HG03565 (cell line): Measurements from ENCODE around the gene GRM7.
"Not testable (repeated sequence)": the region's sequence is repeated elsewhere in the genome, so short reads cannot be mapped to it uniquely, and the experiment has no call there.

Experiments
- ATAC-seq: cut with Tn5 transposase; IDR thresholded peaks from one replicate; pipeline ENCODE4 v1.9.1; 2021; ENCODE audit warnings: mild to moderate bottlenecking, moderate library complexity; ENCODE audit not compliant: unreplicated experiment

The GRM7 gene

DNA sequence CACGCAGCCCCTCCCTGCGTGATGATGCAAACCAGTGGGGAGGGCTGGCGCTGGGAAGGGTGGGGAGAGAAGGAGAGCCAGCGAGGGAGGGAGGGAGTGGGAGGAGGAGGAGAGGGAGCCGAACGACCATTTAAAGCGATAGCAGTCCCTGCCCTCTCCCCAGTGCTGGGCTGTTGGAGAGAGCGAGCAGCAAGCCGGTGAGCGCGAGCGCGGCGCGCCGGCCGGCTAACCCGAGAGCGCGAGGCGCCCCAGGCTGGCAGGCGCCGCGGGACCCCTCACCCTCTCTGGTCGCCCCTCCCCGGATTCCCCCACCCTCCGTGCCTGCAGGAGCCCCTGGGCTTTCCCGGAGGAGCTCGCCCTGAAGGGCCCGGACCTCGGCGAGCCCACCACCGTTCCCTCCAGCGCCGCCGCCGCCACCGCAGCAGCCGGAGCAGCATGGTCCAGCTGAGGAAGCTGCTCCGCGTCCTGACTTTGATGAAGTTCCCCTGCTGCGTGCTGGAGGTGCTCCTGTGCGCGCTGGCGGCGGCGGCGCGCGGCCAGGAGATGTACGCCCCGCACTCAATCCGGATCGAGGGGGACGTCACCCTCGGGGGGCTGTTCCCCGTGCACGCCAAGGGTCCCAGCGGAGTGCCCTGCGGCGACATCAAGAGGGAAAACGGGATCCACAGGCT, at the start of gene GRM7:
Gene GRM7, plus strand, starts transcription at position 162 of the 671 bp plus-strand sequence.
- ATAC-seq, result no peak

DNA sequence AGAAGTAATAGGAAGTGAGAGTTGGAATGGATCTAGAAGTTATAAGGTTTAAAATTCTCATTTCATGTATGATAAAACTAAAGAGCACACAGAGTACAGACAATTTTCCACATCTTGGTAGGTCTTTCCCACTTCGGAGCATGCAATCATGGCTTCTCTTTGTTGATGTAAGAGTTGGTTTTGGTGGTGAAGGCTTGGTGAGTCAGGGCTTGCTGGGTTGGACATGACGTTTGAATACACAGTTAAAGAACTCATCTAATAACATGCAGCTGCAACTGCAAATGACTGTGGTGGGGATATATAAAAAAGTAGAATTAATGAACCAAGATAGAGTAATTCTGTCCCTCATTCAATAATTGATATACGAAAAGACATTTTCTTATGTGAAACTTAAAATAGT, 39.5 kb upstream of the GRM7 start:
- ATAC-seq, result no peak

DNA sequence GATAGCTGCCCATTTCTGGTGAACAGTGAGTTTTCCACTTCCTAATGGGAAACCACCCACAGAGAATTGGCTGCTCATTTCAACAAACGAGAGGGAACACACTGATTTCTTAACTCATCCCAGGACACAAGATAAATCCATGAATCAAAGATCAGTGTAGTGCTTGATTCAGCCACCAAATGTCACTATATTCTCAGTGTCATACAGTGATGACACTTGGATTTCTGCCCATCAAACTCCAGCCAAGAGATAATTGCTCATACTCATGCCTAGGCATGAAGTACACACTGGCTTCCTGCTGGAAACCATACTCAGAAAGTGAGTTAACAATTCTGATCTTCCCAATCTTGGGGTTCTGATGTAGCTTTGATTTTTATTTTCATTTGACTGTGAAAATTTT, 35.4 kb upstream of the GRM7 start:
- ATAC-seq, result no peak

DNA sequence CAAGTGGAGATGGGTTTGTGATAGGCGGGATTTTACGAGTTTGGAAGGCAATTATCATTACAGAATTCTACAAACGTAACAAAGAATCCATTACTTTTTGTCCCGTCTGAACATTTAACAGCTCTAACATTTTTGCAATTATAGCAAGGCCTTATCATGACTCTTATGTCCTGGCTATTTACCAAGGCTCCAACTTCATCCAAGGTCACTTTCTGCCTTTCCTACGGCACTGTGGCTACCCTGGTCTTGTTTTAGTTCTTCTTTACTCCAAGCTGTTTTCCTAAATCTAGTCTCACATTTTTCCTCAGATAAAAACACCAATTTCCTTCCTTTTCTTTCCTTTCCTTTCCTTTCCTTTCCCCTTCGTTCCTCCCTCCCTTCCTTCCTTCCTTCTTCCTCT, 33.5 kb upstream of the GRM7 start:
- no peak for ATAC-seq

DNA sequence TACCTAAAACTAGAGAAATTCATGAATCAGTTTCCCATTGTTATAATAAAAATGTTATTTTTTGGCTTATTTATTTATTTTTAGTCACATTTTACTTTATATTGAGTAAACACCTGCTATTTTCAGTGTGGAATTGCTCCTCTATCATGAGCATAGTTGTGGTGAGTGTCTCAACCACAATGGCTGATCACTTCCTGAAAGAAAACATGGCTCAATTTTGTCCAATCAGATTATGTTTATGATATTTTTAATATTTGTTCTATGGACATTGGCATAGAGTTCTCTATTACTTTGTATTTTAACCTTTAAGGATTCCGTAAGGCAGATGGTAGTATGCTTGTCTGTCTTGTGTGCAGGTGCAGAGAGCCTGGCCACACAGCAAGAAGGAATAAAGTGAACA, 16.2 kb upstream of the GRM7 start:
- ATAC-seq, result no peak

DNA sequence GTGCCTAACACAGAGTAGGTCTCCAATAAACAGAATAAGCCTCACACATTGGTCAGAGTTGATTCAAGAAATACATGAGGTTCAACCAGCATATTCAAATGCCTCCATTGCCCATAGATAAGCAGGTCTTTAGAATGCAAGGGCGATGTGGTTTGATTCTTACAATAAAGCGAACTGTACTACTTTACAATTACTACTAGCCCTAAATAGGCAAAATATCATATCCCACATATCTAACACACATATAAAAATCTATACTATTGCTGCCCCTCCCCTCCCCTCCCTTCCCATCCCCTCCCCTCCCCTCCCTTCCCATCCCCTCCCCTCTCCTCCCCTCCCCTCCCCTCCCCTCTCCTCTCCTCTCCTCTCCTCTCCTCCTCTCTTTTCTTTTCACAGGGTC, 6.7 kb upstream of the GRM7 start:
- no peak for ATAC-seq

DNA sequence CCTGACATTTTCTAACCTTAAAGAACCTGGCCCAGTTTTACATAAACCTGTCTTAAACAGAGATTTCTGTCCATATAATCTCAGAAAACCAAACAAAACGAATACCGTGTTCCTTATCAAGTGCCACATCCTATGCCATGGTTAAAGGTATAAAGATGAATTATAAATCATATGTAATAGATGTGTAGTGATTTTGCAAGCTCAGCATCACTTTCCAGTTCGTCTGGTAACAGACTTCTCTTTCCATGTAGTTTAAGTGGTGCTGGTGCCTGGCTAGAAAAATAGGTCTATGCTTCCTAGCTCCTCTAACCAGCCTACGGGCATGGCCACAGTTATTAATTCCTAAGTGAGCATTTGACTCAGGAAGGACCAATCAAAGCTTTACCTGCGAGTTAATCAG, 3.4 kb upstream of the GRM7 start:
- no peak for ATAC-seq

DNA sequence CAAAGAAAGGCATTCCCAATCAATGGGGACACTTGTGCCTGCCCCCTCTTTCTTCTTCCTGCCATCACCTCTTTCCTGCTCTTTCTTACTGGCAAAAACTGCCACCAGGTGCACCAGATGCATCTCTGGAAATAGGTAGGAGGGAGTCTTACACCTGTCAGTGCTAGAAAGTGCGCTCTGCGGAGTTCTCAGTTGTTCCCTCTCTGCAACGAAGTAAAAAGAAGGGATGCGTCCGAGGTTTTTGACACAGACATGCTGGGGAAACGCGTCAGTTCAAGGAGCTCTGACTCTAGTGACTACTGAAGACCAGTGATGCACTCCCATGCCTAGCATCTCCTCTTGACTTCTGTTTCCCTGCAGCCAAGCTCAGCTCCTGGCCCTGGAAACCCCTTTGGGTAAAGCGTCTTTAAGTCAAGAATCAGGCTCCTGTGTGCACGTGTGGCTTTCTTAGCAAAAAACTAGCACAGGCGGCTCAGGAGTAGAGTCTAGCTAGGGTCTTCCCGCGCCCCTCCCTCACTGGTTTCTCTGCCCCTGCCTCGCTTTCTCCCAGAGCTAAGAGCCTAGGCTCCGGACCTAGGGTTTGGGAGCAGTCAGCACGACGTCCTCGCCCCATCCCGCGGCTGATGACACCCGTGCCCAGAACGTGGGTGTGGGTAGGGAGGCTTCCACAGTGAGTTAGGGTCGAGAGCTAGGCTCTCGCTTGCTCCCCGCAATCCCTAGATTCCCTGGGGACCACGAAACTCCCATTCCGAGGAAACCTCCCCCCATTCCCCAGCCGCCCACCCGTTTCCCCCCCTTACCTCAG, 564 bp upstream of the GRM7 start:
- ATAC-seq, result no peak

DNA sequence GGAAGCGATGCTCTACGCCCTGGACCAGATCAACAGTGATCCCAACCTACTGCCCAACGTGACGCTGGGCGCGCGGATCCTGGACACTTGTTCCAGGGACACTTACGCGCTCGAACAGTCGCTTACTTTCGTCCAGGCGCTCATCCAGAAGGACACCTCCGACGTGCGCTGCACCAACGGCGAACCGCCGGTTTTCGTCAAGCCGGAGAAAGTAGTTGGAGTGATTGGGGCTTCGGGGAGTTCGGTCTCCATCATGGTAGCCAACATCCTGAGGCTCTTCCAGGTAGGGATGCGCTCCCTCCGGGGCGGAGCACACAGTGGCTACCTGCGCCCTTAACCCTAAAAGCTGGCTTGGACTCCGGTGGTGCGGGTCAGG, 698 bp downstream of the GRM7 start:
- ATAC-seq, result no peak

DNA sequence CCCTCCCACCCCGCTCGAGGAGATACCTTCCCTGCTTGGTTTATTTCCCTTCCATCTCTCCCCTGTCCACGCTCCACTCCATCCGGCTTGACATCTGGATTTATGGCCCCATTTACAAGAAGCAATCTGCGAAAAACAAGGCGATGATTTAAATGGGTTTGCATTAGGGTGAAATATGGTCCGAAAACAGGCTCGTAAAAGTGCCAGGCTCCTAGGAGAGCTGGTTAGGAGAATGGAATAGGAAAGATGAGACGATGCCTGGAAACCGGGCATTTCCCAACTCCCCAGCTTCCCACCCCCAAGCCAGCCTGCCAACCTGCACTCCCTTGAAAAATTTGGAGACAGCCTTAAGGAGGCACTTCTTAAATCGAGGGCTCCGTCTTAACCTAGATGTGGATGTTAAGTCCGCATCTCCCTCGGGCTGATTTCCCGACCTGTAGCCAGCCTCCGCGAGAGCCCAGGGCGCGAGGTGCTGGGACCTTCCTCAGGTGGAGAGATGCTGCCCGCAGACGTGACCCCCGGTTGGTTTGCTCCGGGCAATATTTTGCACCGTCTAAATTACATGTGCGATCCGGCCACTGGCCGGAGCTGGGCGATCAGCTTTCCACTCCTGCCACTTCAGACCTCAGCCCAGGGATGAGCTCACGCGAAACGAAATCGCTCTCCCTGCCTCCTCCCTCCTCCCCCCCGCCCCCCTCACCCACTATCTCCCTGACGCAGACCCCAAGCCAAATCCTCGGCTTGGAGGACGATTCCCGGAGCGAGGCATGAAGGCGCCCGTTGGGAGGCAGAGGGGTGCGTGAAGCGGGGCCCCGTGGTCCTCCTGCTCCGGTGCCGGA, 1.3 kb downstream of the GRM7 start:
- no peak for ATAC-seq

DNA sequence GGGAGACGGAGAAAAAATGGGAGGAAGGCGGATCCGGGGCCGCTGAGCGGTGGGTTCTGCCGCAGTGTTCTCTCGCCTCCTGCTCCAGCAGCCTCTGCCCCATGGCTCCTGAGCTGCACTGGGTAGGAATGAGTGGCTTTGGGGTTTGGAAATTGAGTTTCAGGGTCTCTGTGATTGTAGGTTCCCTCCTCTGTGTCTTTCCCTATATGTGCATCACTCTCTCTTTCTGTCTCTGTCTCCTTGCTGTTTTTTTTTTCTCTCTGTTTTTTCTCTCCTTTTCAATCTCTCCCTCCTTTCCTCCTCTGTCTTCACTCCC, 1.9 kb downstream of the GRM7 start:
- ATAC-seq, result no peak

DNA sequence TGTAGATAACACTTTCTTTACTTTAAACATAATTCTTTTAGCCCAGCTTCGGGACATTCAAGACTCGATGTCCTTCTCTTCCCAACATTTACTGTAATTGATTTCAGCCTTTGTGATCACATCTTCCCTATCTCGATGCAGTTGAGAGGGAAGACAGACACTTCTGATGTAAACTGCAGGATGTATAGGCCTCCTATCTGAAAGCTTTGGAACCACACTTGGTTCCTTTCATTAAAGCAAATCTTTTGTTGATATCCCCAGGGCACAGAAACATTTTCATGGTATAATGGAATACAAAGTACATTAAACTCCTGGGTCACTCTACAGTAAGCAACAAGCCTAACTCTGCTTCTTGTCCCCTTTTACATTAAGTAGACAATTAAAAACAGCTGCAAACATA, 6.4 kb downstream of the GRM7 start:
- no peak for ATAC-seq

DNA sequence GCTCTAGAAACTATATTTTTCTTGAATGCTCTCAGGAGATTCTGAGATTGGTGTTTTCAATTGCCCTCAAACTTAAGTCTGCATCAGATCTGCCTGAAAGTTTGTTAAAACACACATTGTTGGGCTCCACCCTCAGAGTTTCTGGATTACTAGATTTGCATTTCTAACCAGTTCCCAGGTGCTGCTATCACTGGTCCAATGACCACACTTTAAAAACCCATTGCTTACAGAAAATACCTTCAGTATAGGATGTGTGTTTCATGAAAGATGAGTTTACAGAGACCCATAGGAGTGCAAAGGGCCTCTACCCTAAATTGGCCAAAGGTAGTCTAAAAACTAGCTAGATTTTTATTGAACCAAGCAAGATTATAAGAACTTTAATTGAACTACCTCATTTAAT, 17.8 kb downstream of the GRM7 start:
- no peak for ATAC-seq

DNA sequence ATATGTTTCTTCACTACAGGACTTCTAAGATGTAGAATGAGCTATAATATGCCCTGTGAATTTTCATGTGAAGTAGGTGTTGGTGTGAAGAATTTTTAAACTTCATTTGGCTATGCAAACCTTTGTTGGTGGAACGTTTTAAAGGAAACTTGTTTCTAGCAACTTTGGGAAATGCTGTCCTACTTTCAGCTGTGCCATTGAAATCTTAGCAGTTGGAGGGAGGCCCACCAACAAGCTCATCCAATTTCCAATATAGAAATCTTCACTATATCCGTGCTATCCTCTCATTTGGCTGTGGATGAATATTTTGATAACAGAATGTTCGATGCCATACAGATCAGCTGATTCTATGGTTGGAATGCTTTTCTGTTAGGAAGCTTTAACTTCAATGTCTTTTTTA, 51.3 kb downstream of the GRM7 start:
- no peak for ATAC-seq

DNA sequence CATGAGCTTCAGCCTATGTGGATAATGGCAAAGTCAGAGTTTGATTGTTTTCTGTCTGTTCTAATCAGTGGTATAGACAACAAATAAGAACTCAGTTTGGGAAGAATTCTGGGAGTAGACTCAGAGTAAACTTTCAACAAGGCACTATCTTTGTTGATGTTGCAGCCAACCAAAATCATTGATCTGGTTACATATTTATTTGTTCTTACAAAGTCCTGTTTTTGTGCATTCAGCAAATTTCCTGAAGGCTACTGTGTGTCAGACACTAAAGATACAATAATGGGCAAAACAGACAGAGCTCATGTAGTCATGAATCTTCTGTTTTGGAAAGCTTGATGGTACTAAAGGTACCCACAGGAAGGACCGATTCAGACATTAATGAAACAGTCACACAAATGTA, 55.0 kb downstream of the GRM7 start:
- no peak for ATAC-seq

DNA sequence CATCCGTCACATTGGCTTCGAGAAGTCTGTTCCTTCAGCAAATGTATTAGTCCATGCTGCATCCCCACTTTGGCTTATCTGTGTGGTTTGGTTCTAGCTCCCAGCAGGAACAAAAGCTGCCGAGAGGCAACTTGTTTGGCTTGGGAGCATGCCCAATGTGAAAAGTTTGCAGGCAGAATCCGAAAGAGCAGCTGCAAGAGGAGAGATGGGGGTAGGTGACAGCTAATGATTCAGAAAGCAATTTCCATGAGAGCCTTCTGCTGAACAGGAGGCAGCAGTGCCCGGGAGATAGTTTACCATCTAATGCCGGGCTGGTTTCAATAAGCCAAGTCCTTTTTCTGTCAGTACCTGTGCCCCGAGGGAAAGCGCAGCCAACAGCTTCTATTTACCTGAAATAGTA, 60.2 kb downstream of the GRM7 start:
- no peak for ATAC-seq

DNA sequence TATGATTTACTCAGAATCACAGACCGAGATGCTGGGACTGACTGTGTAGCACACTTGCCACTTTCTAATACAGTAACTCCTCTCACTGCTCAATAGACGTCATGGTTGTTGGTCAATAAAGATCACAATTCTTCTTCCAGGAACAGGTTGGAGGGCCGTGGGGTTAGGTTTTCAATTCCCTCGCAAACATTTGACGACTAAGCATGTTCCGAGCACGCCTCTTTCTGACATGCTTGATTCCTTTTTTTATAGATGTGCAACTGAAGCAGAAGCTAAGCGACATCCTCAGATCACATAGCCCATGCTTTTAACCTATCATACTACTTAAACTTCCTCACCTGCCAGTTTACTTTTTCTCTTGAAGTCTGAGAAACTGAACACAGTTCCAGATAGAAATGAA, 61.0 kb downstream of the GRM7 start:
- ATAC-seq, result no peak

DNA sequence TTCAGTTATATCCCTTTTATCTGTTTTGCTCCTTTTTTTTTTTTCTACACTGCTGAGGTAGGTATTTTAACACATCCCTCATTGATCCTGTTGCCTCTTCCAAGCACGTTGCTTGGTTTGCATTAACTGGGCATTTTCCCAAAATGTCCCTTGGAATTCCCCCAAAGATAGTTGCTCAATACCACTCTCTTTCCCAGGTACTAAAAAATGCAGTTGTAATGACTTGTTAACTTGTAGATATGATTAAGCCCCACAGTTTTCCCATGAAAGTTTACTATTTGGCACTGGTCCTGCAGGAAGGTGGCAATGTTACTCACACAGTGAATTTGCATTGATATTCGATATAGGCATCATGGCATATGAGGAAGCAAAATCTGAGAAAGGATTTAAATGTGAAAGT, 67.1 kb downstream of the GRM7 start:
- no peak for ATAC-seq

DNA sequence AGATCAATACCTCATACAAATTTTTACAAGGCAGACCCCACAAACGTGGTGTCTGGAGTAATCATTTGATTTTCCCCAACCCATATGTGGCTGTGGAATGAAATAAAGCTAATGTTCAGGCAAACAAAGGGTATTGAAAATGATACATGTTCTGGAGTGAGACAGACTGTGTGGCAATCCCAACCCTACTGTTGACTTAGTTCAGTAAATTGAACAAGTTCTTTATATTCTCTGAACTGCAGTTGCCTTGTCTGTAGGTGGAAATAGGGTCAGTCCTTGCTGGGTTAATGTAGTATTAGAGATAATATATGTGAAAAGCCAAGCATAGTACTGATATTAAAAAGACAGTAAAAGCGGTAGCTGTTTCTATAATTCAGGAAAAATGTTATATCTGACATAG, 69.0 kb downstream of the GRM7 start:
- no peak for ATAC-seq

DNA sequence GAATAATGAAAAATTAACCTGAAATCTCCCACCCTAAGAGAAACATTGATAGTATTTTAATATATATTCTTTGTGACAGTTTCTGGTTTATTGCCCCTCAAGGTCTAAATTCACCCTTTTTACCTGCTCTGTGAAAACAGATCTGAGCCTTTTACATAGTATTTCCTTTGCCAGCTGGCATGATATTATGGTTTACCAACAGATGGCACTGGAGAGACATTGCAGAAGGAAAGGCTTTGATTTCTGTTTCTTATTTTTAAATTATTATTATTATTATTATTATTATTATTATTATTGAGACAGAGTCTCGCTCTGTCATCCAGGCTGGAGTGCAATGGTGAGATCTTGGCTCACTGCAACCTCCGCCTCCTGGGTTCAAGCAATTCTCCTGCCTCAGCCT, 74.5 kb downstream of the GRM7 start:
- not testable (repeated sequence) for ATAC-seq

DNA sequence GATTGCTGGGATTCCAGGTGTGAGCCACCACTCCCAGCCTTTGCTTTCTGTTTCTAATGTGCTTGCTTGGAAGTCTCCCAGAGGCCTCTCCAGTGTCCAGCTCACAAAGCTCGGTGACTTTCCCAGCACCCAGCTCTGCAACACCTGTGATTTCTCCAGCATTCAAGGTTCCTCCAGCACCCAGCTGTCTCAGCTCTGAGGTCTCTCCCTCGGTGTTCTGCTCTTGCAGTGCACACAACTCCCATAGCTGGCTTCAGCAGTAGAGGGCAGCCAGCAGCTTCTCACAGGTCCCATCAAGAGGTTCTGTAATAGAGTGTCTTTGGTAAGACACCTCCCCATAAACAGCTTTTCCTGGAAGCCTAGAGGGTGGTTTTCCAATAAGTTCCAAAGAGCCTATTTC, 75.1 kb downstream of the GRM7 start:
- no peak for ATAC-seq

DNA sequence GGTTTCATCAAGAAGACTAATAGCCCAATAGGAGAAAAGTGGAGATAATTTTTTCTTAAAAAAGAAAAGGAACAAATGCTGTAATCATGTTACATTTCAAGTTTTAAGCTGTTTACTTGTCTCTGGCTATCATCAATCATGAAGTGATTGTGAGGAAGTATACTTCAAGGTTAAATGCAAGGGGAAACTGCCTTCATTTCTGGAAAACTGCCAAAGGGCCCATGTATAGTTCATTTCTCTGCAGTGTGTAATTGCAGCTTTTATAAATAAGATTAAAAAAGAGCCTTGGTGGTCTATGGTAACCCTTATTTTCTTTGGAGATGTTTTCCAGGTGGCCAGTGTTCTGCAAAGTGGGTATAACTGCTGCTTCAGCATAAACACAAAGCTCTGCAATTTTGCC, 101.9 kb downstream of the GRM7 start:
- no peak for ATAC-seq
